ENCODE data around the gene ECE1.

DNA sequence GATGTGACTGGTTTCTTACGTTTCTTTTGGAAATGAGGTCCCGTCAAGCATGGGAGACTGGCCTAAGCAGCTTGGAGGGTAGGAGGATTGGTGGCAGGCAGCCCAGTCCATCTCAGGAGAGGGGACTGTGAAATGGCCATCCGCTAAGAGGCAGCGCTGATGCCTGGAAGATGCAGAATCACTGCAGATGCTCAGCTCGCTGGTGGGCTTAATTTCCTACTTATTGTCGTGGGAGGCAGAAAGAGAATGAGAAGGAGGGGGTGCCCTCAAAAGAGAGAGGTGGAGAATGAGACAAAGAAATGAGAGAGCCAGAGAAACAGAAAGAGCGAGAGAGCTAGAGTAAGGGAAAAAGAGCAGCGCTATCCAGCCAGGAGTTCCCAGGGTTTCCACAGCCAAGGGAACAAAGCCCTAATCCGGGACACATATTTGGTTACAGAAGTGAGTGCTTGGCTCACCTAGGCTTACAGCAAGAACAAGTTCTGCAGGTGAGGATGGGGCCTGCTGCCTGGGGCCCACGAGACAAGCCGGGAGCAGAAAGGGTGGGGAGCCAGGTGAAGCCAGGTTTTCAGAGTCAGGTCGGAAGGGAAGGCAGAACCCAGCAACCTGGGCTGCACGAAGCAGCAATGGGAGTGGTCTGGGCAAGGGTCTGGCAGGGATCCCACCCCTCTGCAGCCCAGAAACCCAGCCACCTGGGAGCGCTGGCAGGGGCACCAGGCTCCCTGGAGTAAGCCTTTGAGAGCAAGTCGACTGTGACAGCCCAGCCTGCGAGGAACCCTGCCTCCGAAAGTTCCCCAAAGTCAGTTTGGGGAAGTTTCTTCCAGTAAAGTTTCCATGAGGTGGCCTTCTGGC lies 5.8 kb downstream of the ECE1 start:
- TF ChIP-seq CTCF (IDR thresholded peaks at IDR 0.05; ENCODE audit: insufficient read depth, low read length, poor library complexity, severe bottlenecking) (no peak), EZH2phosphoT487 (conservative IDR thresholded peaks at IDR 0.05; ENCODE audit: low read length) (no peak)

Measured in SU-DHL-6 (cell line).